Gastroesophageal sphincter (tissue), 3 donors: ENCODE measurements around the gene TAS2R14.

ENCODE experiments used
- CTCF ChIP-seq, 4 experiments: fragments of 200-600 bp in 2 of 4; fragments of 450-650 bp in 2 of 4; sonication (generic) in 1 of 4; IDR thresholded peaks; one replicate each; pipeline ENCODE4 v1.5.1; 2017 to 2019; ENCODE audit warnings: antibody characterized with exemption in 4 of 4, mild to moderate bottlenecking in 2 of 4, moderate library complexity in 2 of 4
- EP300 ChIP-seq: sonication (generic); formaldehyde crosslinking; IDR thresholded peaks from one replicate; pipeline ENCODE4 v1.6.1; 2017; ENCODE audit warnings: antibody characterized with exemption, mild to moderate bottlenecking
- POLR2A ChIP-seq, 2 donors: fragments of 450-650 bp; IDR thresholded peaks; one replicate each; pipeline ENCODE4 v1.6.1; 2017; ENCODE audit warnings: antibody characterized with exemption in 2 of 2, mild to moderate bottlenecking in 2 of 2, moderate library complexity in 1 of 2

- TF ChIP-seq CTCF (IDR thresholded peaks at IDR 0.05) (no peak), EP300 (no peak), POLR2A (IDR thresholded peaks at IDR 0.05) (no peak)
Observed at GRCh38 chr12:10900530-10900929, 38.5 kb downstream of the TAS2R14 start.
